Colon (tissue), 2 donors: Measurements from ENCODE around the gene SH3RF1.

ENCODE experiments used
- FAIRE-seq: peaks from 2 replicates; lab custom pipeline; 2012; peaks lifted over from hg19 to GRCh38; lab: Jason Lieb, UNC
- donor health status: control.
- donor health status: control.

The SH3RF1 gene

GRCh38 chr4:169275180-169275579, 4.4 kb upstream of the SH3RF1 start:
- FAIRE-seq: no peak

GRCh38 chr4:169274033-169274432, 3.3 kb upstream of the SH3RF1 start:
- FAIRE-seq: no peak

- FAIRE-seq: no peak
These were observed 1.6 kb upstream of the SH3RF1 start for GRCh38 chr4:169272265-169272886.

GRCh38 chr4:169271692-169272007, 894 bp upstream of the SH3RF1 start:
- no peak for FAIRE-seq

- no peak for FAIRE-seq
These were observed 593 bp downstream of the SH3RF1 start for GRCh38 chr4:169269916-169270809.

GRCh38 chr4:169268951-169269760, 1.6 kb downstream of the SH3RF1 start:
- FAIRE-seq: no peak

GRCh38 chr4:169267070-169267469, 3.7 kb downstream of the SH3RF1 start:
- no peak for FAIRE-seq

GRCh38 chr4:169266661-169267060, 4.1 kb downstream of the SH3RF1 start:
- FAIRE-seq: no peak

- no peak for FAIRE-seq
These were observed 4.7 kb downstream of the SH3RF1 start for GRCh38 chr4:169266081-169266480.

- FAIRE-seq: no peak
These were observed 6.9 kb downstream of the SH3RF1 start for GRCh38 chr4:169263791-169264392.

- no peak for FAIRE-seq
These were observed 10.4 kb downstream of the SH3RF1 start for GRCh38 chr4:169260217-169260866.

GRCh38 chr4:169259271-169259670, 11.5 kb downstream of the SH3RF1 start:
- FAIRE-seq: no peak

- FAIRE-seq: no peak
These were observed 12.6 kb downstream of the SH3RF1 start for GRCh38 chr4:169258141-169258540.

- no peak for FAIRE-seq
These were observed 13.6 kb downstream of the SH3RF1 start for GRCh38 chr4:169256856-169257761.

- FAIRE-seq: no peak
These were observed 14.6 kb downstream of the SH3RF1 start for GRCh38 chr4:169256101-169256612.

- FAIRE-seq: no peak
These were observed 16.2 kb downstream of the SH3RF1 start for GRCh38 chr4:169254546-169254983.

- no peak for FAIRE-seq
These were observed 16.9 kb downstream of the SH3RF1 start for GRCh38 chr4:169253904-169254303.

- no peak for FAIRE-seq
These were observed 17.6 kb downstream of the SH3RF1 start for GRCh38 chr4:169253113-169253671.

GRCh38 chr4:169252339-169253112, 18.2 kb downstream of the SH3RF1 start:
- no peak for FAIRE-seq
